HCT116 (cell line): Measurements from ENCODE around the gene LARP1. TPM values are rescaled to one million over a fixed set of nuclear protein-coding genes. Genes with fewer than 3 reads are reported as not detected.
"Not testable (repeated sequence)": the region's sequence is repeated elsewhere in the genome, so short reads cannot be mapped to it uniquely, and the experiment has no call there.

Source experiments
- ATAC-seq: fragments of 200-7000 bp; cut with Tn5 transposase; 2 replicates; pipeline ENCODE4 v1.9.1; 2020; ENCODE audit warnings: mild to moderate bottlenecking, moderate library complexity
- BruUV-seq: library from RNA; stranded (reverse); fragments of 400-500 nt; replicated peaks from 2 replicates; lab custom pipeline; 2021; lab: Mats Ljungman, UMichigan
- CTCF ChIA-PET: fragments of 300-600 bp; sonication (Branson Sonifier 250); formaldehyde crosslinking; loops from one replicate; lab custom pipeline; 2021; ENCODE audit warnings: antibody characterized with exemption; lab: Charles Lee
- POLR2A ChIA-PET: fragments of 300-600, 350-600 bp; sonication (Branson Sonifier 250); formaldehyde crosslinking; loops from one replicate; lab custom pipeline; 2021; ENCODE audit warnings: antibody characterized with exemption; lab: Charles Lee
- RAD21 ChIA-PET, 2 experiments: fragments of 300-600 bp; sonication (Branson Sonifier 250); formaldehyde crosslinking; loops; one replicate each; lab custom pipeline; 2023; ENCODE audit warnings: low total read pairs in 2 of 2; ENCODE audit not compliant: uncharacterized antibody in 2 of 2, unreplicated experiment in 2 of 2, low non-redundant PET in 1 of 2; lab: Charles Lee
- DNase-seq: peaks from one replicate; pipeline ENCODE4 v3.0.0-alpha.2; 2010; ENCODE audit warnings: low read depth, low spot score
- H2AFZ ChIP-seq: fragments of 200-600 bp; shearing (Covaris generic), sonication (generic); 2 replicates; pipeline ENCODE4 v1.6.1; 2017; ENCODE audit warnings: low read depth, mixed run types, mixed read lengths, antibody characterized with exemption, low read length; ENCODE audit not compliant: poor library complexity, severe bottlenecking
- H3K27ac ChIP-seq: 2 replicates; pipeline ENCODE4 v1.5.1; 2012; ENCODE audit warnings: low read depth, low read length
- H3K27me3 ChIP-seq: fragments of 200-600 bp; sonication (generic); 2 replicates; pipeline ENCODE4 v1.6.1; 2016; ENCODE audit warnings: mixed run types, low read length, mixed read lengths; ENCODE audit not compliant: insufficient read depth
- H3K36me3 ChIP-seq, 2 experiments: fragments of 200-500 bp in 1 of 2; fragments of 200-600 bp in 1 of 2; sonication (Bioruptor generic) in 1 of 2; sonication (generic) in 1 of 2; 2 replicates each; pipeline versions ENCODE4 v1.5.1 to v1.6.1; 2014 to 2016; ENCODE audit warnings: low read length in 2 of 2, inconsistent platforms in 1 of 2, mixed read lengths in 1 of 2, mixed run types in 1 of 2; ENCODE audit not compliant: insufficient read depth in 2 of 2, control insufficient read depth in 1 of 2
- H3K4me1 ChIP-seq, 2 experiments: fragments of 200-600 bp in 1 of 2; sonication (generic) in 1 of 2; 2 replicates each; pipeline versions ENCODE4 v1.5.1 to v1.6.1; 2012 to 2017; ENCODE audit warnings: low read length in 2 of 2, inconsistent platforms in 1 of 2, mild to moderate bottlenecking in 1 of 2, mixed read lengths in 1 of 2, mixed run types in 1 of 2, moderate library complexity in 1 of 2; ENCODE audit not compliant: insufficient read depth in 2 of 2, control insufficient read depth in 1 of 2
- H3K4me2 ChIP-seq: fragments of 200-600 bp; sonication (generic); 2 replicates; pipeline ENCODE4 v1.6.1; 2017; ENCODE audit warnings: mixed run types, low read length, mixed read lengths
- H3K4me3 ChIP-seq, 2 experiments: fragments of 200-600 bp in 1 of 2; sonication (generic) in 1 of 2; replicated peaks in 1 of 2; 2 replicates each; pipeline ENCODE4 v1.5.1; 2011 to 2016; ENCODE audit warnings: low read length in 2 of 2, control low read depth in 1 of 2, low read depth in 1 of 2, mild to moderate bottlenecking in 1 of 2, mixed read lengths in 1 of 2, mixed run types in 1 of 2
- H3K79me2 ChIP-seq: fragments of 200-600 bp; sonication (generic); 2 replicates; pipeline ENCODE4 v1.6.1; 2017; ENCODE audit warnings: mild to moderate bottlenecking, mixed run types, low read length, moderate library complexity, mixed read lengths; ENCODE audit not compliant: insufficient read depth
- H3K9ac ChIP-seq: fragments of 200-600 bp; sonication (generic); 2 replicates; pipeline ENCODE4 v1.6.1; 2016; ENCODE audit warnings: low read length, mixed read lengths
- H3K9me2 ChIP-seq: fragments of 200-600 bp; sonication (generic), shearing (Covaris generic); 2 replicates; pipeline ENCODE4 v1.6.1; 2017; ENCODE audit warnings: mixed run types, mild to moderate bottlenecking, moderate library complexity; ENCODE audit not compliant: insufficient read depth
- H3K9me3 ChIP-seq, 2 experiments: fragments of 200-500 bp in 1 of 2; fragments of 200-600 bp in 1 of 2; sonication (Bioruptor generic) in 1 of 2; sonication (generic) in 1 of 2; 2 replicates each; pipeline ENCODE4 v1.6.1; 2014 to 2017; ENCODE audit warnings: low read length in 2 of 2, mixed read lengths in 2 of 2, inconsistent platforms in 1 of 2, low read depth in 1 of 2, mild to moderate bottlenecking in 1 of 2, mixed run types in 1 of 2, moderate library complexity in 1 of 2; ENCODE audit not compliant: control insufficient read depth in 1 of 2, insufficient read depth in 1 of 2
- H4K20me1 ChIP-seq: fragments of 200-600 bp; sonication (generic), shearing (Covaris generic); 2 replicates; pipeline ENCODE4 v1.6.1; 2017; ENCODE audit warnings: mixed run types, mild to moderate bottlenecking, moderate library complexity; ENCODE audit not compliant: insufficient read depth
- ATF3 ChIP-seq: IDR thresholded peaks from 2 replicates; pipeline ENCODE4 v1.6.1; 2012
- CEBPB ChIP-seq: IDR thresholded peaks from 2 replicates; pipeline ENCODE4 v1.6.1; 2012; ENCODE audit warnings: low read depth
- EGR1 ChIP-seq: IDR thresholded peaks from 2 replicates; pipeline ENCODE4 v1.6.1; 2012; ENCODE audit warnings: low read depth
- ELF1 ChIP-seq: IDR thresholded peaks from 2 replicates; pipeline ENCODE4 v1.6.1; 2012; ENCODE audit warnings: low read depth, borderline replicate concordance
- JUND ChIP-seq: IDR thresholded peaks from 2 replicates; pipeline ENCODE4 v1.6.1; 2012
- SIN3A ChIP-seq: IDR thresholded peaks from 2 replicates; pipeline ENCODE4 v1.6.1; 2012; ENCODE audit warnings: low read depth
- SP1 ChIP-seq: IDR thresholded peaks from 2 replicates; pipeline ENCODE4 v1.6.1; 2012; ENCODE audit warnings: low read depth
- TCF7L2 ChIP-seq: IDR thresholded peaks from 2 replicates; pipeline ENCODE4 v1.7.0; 2011; ENCODE audit warnings: borderline replicate concordance, inconsistent platforms; ENCODE audit not compliant: insufficient read depth, insufficient read length; ENCODE audit errors: extremely low read depth
- YY1 ChIP-seq: IDR thresholded peaks from 2 replicates; pipeline ENCODE4 v1.6.1; 2011; ENCODE audit warnings: low read length, low read depth, moderate library complexity, mild to moderate bottlenecking; ENCODE audit not compliant: insufficient replicate concordance; ENCODE audit errors: extremely low read depth
- ZFX ChIP-seq: fragments of 450-650 bp; IDR thresholded peaks from 2 replicates; pipeline ENCODE4 v1.6.1; 2017
- intact Hi-C: fragments of 100-400 bp; cut with micrococcal nuclease; formaldehyde crosslinking; loops from 2 replicates; pipeline ENCODE4 v1.10.0; 2022
- total RNA-seq: library from RNA; stranded (reverse); gene quantifications from one replicate; pipeline ENCODE4 v1.2.1, GENCODE V29; 2021; ENCODE audit not compliant: unreplicated experiment

LARP1 gene
- total RNA-seq, 1 experiment from 2014 or later: 201 TPM

- H3K27me3 ChIP-seq: no peaks in the 10 kb centered on the region
- no peak for TF ChIP-seq CEBPB
- TF ChIP-seq TCF7L2: no peak
- no peak for TF ChIP-seq SP1
- TF ChIP-seq SIN3A: no peak
- TF ChIP-seq EGR1: no peak
- no peak for TF ChIP-seq ZFX
- no peak for TF ChIP-seq JUND
- TF ChIP-seq YY1: no peak
- no peak for TF ChIP-seq ELF1
- TF ChIP-seq ATF3: no peak
- TF ChIP-seq, all 23 proteins: peak for 0
- ChIA-PET POLR2A (no interaction called here), CTCF (no interaction called here), RAD21 (no interaction called here)
- no peaks in the 10 kb centered on the region for H3K9me2 ChIP-seq
- no peak overlapping the region for H3K27ac ChIP-seq
- no peak overlapping the region for H2AFZ ChIP-seq
- BruUV-seq: no TSS peak
- H3K4me3 ChIP-seq: no peak overlapping the region
- no peaks in the 10 kb centered on the region for H3K4me1 ChIP-seq
- H3K79me2 ChIP-seq: no peaks in the 10 kb centered on the region; the same call in 1 of the 2 replicates
- no peak for ATAC-seq
- peaks cover 10 to 27% of the 10 kb centered on the region in 2 experiments; a peak in 3 of 4 replicates for H3K36me3 ChIP-seq
- DNase-seq: no peak
- intact Hi-C loops: no loop called here
- H3K9me3 ChIP-seq: no peaks in the 10 kb centered on the region
- no peak overlapping the region for H3K9ac ChIP-seq
- no peaks in the 10 kb centered on the region for H4K20me1 ChIP-seq
- H3K4me2 ChIP-seq: no peak overlapping the region
These were observed 65.2 kb downstream of the LARP1 start for GRCh38 chr5:154820383-154820782.

- H3K4me2 ChIP-seq, H3K27ac ChIP-seq, DNase-seq, H3K27me3 ChIP-seq, POLR2A ChIA-PET, RAD21 ChIA-PET, intact Hi-C loops, H3K79me2 ChIP-seq, H3K36me3 ChIP-seq, H2AFZ ChIP-seq, H3K9me2 ChIP-seq, H4K20me1 ChIP-seq, H3K4me1 ChIP-seq, H3K9me3 ChIP-seq, H3K4me3 ChIP-seq, H3K9ac ChIP-seq, ATAC-seq, BruUV-seq, CTCF ChIA-PET: not testable (repeated sequence)
These were observed 67.7 kb downstream of the LARP1 start for GRCh38 chr5:154822896-154823295.
